Stimulated activated memory B cell treated with anti-CD40 and anti-IgM and Interleukin-4, amounts not matched to agents 10 μg/mL and 1 μg/mL and 100 μg/mL, for 72 hours (primary cell): ENCODE data around the gene CD4.
A peak's percentile ranks its signal among the peaks of the same experiment; 100 is the strongest.

Experiments
- ATAC-seq: fragments of 150-1000 bp; cut with Tn5 transposase; 2 replicates; pipeline ENCODE4 v1.10.0; 2021
- H3K27ac Mint-ChIP-seq: one replicate; pipeline ENCODE4 v1.8.0; 2022; ENCODE audit warnings: mild to moderate bottlenecking, mixed read lengths
- H3K27me3 Mint-ChIP-seq: one replicate; pipeline ENCODE4 v1.8.0; 2022; ENCODE audit warnings: mixed read lengths
- H3K36me3 Mint-ChIP-seq: one replicate; pipeline ENCODE4 v1.8.0; 2022; ENCODE audit warnings: mixed read lengths
- H3K4me1 Mint-ChIP-seq: one replicate; pipeline ENCODE4 v1.8.0; 2022; ENCODE audit warnings: mixed read lengths
- H3K4me3 Mint-ChIP-seq: one replicate; pipeline ENCODE4 v1.8.0; 2022; ENCODE audit warnings: mild to moderate bottlenecking, moderate library complexity, mixed read lengths
- H3K9me3 Mint-ChIP-seq: one replicate; pipeline ENCODE4 v1.8.0; 2022; ENCODE audit warnings: mixed read lengths

CD4 gene

DNA sequence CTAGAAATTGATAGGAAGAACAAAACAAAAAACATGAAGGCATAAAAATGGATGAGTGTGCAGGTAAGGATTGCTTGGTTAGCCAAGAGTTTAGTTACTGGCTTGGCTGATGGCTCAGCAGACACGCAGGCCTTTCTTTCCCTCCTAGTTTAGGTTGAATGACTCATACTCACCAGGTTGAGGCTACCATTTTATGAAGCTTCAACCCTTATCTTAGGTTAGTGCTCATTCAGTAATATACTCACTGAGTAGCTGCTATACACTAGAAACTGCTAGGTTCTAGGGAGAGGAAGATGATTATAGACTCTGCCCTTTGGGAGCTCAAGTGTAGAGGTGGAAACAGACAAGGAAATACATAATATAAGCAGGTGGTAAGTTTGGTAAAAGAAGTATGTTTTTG lies 44.9 kb downstream of the CD4 start:
- H3K4me1 Mint-ChIP-seq = peaks cover 21% of the 10 kb centered on the region
- no peak for ATAC-seq
- H3K27me3 Mint-ChIP-seq = peaks cover 30% of the 10 kb centered on the region
- no peaks in the 10 kb centered on the region for H3K36me3 Mint-ChIP-seq
- no peak overlapping the region for H3K4me3 Mint-ChIP-seq
- H3K27ac Mint-ChIP-seq = no peak overlapping the region
- no peaks in the 10 kb centered on the region for H3K9me3 Mint-ChIP-seq

DNA sequence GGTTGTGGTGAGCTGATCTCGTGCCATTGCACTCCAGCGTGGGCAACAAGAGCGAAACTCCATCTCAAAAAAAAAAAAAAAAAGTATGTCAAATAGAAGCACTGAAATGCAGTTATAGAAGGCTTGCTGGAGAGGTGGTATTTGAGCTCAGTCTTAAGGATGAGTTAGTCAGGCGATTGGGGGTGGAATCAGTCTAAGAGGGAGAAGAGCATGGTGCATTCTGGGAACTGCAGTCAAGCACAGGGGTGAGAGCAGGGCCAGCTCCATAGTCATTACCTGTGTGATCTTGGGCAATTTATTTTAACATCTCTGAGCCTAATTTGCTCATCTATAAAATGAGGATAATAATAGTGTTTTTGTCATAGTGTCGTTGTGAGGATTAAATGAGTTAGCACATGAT lies 45.5 kb downstream of the CD4 start:
- H3K9me3 Mint-ChIP-seq = no peaks in the 10 kb centered on the region
- H3K4me3 Mint-ChIP-seq = no peak overlapping the region
- peaks cover 24% of the 10 kb centered on the region for H3K27me3 Mint-ChIP-seq
- ATAC-seq = no peak
- no peak overlapping the region for H3K27ac Mint-ChIP-seq
- no peaks in the 10 kb centered on the region for H3K36me3 Mint-ChIP-seq
- peaks cover 22% of the 10 kb centered on the region for H3K4me1 Mint-ChIP-seq

DNA sequence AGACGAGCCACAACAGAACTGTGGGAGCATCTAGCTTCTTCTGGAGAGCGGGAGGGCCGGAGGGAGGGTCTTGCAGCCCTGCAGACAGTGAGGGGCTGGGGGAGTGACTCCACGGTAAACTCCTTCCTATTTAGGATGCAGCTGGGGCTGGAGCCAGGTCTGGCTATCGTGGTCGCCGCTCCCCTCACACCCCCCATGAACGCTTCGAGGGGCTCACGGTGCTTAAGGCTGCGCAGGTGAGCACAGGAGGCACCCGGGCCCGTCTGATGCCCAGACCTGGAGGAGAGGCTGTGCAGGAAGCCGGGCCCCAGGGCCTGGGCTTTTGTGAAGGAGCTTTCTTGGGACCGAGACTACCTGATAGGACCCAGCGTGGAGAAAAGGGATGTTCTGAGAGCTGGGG lies 47.5 kb downstream of the CD4 start:
- Mint-ChIP-seq H3K9me3 (no peaks in the 10 kb centered on the region), H3K4me1 (peaks cover 30% of the 10 kb centered on the region), H3K4me3 (no peak overlapping the region), H3K27ac (no peak overlapping the region), H3K36me3 (no peaks in the 10 kb centered on the region), H3K27me3 (peaks cover 4% of the 10 kb centered on the region)
- ATAC-seq = no peak

DNA sequence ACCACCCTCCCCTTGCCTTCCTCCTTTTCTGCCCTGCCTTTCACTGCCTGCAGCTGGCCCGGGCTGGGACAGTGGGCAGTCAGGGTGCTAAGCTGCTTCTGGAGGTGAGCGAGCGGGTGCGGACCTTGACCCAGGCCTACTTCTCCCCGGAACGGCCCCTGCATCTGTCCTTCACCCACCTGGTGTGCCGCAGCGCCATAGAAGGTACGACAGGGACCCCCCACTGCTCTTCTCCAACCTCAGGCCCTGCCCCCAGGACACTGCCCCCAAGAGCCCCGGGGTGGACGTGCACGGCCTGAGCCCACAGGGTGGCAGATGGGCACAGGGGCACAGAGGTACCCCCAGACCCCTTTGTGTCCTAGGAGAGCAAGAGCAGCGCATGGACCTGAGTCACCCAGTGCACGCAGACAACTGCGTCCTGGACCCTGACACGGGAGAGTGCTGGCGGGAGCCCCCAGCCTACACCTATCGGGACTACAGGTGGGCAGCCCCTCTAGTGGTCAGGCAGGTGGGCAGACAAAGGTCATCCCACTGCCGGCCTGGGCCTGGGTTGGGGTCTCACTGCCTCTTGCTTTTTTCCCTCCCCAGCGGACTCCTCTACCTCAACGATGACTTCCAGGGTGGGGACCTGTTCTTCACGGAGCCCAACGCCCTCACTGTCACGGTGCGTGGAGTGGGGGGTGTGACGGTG lies 48.2 kb downstream of the CD4 start:
- H3K4me1 Mint-ChIP-seq = peaks cover 30% of the 10 kb centered on the region
- no peaks in the 10 kb centered on the region for H3K36me3 Mint-ChIP-seq
- H3K4me3 Mint-ChIP-seq = no peak overlapping the region
- H3K9me3 Mint-ChIP-seq = no peaks in the 10 kb centered on the region
- no peak for ATAC-seq
- H3K27ac Mint-ChIP-seq = no peak overlapping the region
- no peaks in the 10 kb centered on the region for H3K27me3 Mint-ChIP-seq

DNA sequence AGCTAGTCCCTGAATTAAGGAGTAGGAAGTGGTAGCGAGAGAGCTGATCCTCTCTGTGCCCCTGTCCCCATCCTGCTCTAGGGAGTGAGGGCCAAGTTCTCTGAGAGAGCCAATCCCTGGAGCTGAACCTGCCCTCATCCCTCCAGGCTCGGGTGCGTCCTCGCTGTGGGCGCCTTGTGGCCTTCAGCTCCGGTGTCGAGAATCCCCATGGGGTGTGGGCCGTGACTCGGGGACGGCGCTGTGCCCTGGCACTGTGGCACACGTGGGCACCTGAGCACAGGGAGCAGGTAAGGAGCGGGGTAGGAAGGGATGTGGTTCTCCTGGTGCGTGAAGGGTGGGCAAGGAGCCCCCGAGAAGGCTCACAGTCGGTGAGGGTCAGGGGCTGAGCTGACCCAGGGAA lies 49.5 kb downstream of the CD4 start:
- ATAC-seq = no peak
- Mint-ChIP-seq H3K9me3 (no peaks in the 10 kb centered on the region), H3K4me1 (peaks cover 34% of the 10 kb centered on the region), H3K36me3 (no peaks in the 10 kb centered on the region), H3K4me3 (no peak overlapping the region), H3K27me3 (no peaks in the 10 kb centered on the region), H3K27ac (no peak overlapping the region)

DNA sequence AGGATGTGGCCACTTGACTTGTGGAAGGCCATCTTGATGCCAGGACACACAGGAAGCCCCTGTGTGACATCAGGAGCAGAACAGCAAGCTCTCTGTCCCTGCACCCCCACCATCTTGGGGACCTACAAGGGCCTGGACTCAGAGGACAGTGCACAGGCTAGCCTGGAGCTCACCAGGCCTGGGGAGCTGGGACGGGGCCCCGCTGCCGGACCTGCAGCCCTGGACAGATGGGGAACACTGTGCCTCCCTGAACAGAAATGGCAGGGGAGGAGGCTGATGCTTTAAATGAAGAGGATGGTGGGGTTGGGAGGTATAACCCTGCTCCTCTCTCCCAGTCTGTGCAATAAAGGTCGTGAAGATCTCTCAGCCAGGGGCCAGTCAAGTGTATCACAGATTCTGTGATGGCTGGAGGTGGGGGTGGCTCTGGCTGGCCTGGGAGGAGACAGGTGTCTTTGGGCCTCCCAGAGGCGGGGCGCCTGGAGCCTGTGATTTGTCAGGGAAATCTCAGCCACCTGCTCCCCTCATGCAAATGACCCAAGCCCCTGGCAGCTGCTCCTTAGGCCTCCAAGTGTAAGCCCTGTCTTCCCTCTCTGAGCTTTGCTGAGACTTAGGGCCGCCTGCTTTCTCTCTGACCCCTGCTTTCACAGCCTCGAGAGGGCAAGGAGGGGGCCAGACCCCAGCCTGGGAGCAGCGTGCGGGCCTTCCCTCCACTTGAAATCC lies 50.3 kb downstream of the CD4 start:
- peak overlapping the region; percentile 55 for H3K27ac Mint-ChIP-seq
- no peaks in the 10 kb centered on the region for H3K27me3 Mint-ChIP-seq
- peaks cover 34% of the 10 kb centered on the region for H3K4me1 Mint-ChIP-seq
- no peaks in the 10 kb centered on the region for H3K9me3 Mint-ChIP-seq
- peak; percentile 80 for ATAC-seq
- no peak overlapping the region for H3K4me3 Mint-ChIP-seq
- H3K36me3 Mint-ChIP-seq = no peaks in the 10 kb centered on the region

DNA sequence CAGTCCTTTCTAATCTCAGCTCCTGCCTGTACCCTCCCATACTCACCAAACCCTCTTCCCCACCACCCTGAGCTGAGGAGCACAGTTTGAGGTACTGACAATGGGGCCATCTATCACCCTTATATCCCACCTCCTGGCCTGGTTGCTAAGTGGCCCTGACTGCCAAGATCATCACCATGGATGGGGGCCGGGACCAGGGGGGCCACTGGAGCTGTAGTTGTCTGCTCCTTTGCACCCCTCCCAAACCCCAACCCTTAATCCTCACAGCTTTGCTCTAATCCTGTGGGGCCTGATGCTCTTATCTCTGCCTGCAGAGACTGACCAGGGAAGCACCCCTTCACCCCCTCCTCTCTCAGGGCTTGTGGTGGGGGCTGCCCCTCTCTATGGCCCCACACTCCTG lies 51.0 kb downstream of the CD4 start:
- no peaks in the 10 kb centered on the region for H3K36me3 Mint-ChIP-seq
- peaks cover 33% of the 10 kb centered on the region for H3K4me1 Mint-ChIP-seq
- peak; percentile 5 for ATAC-seq
- no peaks in the 10 kb centered on the region for H3K27me3 Mint-ChIP-seq
- H3K4me3 Mint-ChIP-seq = no peak overlapping the region
- no peaks in the 10 kb centered on the region for H3K9me3 Mint-ChIP-seq
- peak overlapping the region; percentile 55 for H3K27ac Mint-ChIP-seq

DNA sequence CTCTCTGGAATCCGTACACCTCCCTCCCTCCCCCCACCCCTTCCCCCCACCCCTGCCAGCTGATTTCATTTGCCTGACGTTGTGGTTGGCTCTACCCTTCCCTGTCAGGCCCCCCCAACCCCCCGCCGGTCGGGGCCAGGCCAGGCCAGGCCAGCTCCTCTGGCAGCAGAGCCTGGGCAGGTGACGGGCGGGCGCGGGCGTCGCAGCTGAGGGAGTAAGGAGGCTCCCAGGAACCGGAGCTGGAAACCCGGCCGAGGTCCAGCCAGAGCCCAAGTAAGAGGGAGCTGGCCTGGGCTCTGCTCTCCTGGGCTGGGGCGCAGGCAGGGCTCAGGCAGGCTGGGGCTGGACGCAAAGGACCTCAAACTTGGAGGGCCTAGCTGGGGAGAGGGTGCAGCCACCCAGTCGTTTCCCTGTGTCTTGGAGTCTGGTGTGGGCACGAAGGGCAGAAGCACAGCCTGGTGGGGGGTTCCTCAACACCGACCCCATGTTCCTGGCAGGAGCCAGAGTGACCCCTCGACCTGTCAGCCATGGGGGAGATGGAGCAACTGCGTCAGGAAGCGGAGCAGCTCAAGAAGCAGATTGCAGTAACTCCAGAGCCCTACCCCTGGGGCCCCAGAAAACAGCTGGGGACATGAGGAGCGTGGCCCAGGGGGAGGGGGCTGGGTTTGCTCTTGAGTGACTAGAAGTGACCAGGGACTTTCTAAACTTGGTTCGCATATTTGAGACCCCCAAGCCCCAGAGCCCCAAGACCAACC lies 51.6 kb downstream of the CD4 start, which contains the start of gene GNB3:
Gene GNB3 (plus strand): TSS at position 165 of the 755 bp plus-strand sequence. CDS start 363 bp downstream, at position 528.
- H3K27ac Mint-ChIP-seq = peak within 1 kb of the TSS; percentile 55
- no peak within 1 kb of the TSS for H3K4me3 Mint-ChIP-seq
- H3K36me3 Mint-ChIP-seq = no peaks in the 10 kb centered on the region
- H3K4me1 Mint-ChIP-seq = peaks cover 27% of the 10 kb centered on the region
- H3K27me3 Mint-ChIP-seq = no peaks in the 10 kb centered on the region
- ATAC-seq = no peak
- H3K9me3 Mint-ChIP-seq = no peaks in the 10 kb centered on the region

DNA sequence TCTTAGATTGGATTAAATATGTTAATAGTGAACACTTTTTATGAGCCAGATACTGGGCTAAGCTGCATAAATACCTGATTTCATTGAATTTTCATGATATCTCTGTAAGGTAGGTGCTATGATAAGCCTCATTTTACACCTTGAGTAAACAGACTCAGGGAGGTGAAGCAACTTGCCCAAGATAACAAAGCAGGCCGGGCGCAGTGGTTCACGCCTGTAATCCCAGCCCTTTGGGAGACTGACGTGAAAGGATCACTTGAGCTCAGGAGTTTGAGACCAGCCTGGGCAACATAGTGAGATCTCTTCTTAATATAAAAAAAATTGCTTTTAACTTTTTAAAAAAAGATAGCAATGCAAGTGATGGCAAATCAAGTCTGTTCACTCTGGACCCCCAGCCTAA lies 52.7 kb downstream of the CD4 start:
- ATAC-seq = no peak
- H3K4me3 Mint-ChIP-seq = no peak overlapping the region
- no peaks in the 10 kb centered on the region for H3K36me3 Mint-ChIP-seq
- no peaks in the 10 kb centered on the region for H3K9me3 Mint-ChIP-seq
- peaks cover 24% of the 10 kb centered on the region for H3K4me1 Mint-ChIP-seq
- no peak overlapping the region for H3K27ac Mint-ChIP-seq
- H3K27me3 Mint-ChIP-seq = no peaks in the 10 kb centered on the region

DNA sequence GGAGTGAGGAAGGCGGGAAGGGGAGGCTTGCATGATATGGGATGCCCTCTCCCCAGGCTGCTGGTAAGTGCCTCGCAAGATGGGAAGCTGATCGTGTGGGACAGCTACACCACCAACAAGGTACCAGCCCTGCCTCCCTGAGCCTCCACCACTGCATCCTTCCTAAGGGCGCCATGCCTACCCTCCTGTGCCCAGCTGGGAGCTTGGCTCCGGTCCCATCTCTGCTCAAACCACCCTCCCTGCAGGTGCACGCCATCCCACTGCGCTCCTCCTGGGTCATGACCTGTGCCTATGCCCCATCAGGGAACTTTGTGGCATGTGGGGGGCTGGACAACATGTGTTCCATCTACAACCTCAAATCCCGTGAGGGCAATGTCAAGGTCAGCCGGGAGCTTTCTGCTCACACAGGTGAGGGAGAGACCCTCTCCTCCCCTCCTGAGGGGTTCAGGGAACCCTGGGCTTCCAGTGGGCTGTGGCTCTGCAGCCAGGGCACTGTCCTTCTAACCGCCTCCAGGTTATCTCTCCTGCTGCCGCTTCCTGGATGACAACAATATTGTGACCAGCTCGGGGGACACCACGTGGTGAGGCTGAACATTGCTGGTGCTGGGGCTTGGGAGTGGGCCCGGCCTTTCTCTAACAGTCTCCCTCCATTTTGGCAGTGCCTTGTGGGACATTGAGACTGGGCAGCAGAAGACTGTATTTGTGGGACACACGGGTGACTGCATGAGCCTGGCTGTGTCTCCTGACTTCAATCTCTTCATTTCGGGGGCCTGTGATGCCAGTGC lies 54.0 kb downstream of the CD4 start:
- Mint-ChIP-seq H3K27me3 (no peaks in the 10 kb centered on the region), H3K27ac (no peak overlapping the region), H3K9me3 (no peaks in the 10 kb centered on the region), H3K4me3 (no peak overlapping the region), H3K4me1 (peaks cover 34% of the 10 kb centered on the region), H3K36me3 (no peaks in the 10 kb centered on the region)
- no peak for ATAC-seq

DNA sequence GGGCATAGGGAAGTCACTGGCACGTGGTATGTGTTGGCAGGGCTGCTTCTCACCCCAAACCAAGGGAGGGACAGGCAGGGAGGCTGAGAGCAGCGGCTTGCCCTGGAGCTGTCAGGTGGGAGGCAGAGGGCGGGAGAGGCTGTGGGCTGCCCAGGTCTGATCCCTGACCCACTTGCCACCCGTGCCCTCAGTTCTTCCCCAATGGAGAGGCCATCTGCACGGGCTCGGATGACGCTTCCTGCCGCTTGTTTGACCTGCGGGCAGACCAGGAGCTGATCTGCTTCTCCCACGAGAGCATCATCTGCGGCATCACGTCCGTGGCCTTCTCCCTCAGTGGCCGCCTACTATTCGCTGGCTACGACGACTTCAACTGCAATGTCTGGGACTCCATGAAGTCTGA lies 56.1 kb downstream of the CD4 start:
- ATAC-seq = no peak
- H3K36me3 Mint-ChIP-seq = no peaks in the 10 kb centered on the region
- peaks cover 37% of the 10 kb centered on the region for H3K4me1 Mint-ChIP-seq
- no peaks in the 10 kb centered on the region for H3K27me3 Mint-ChIP-seq
- H3K27ac Mint-ChIP-seq = no peak overlapping the region
- no peak overlapping the region for H3K4me3 Mint-ChIP-seq
- no peaks in the 10 kb centered on the region for H3K9me3 Mint-ChIP-seq

DNA sequence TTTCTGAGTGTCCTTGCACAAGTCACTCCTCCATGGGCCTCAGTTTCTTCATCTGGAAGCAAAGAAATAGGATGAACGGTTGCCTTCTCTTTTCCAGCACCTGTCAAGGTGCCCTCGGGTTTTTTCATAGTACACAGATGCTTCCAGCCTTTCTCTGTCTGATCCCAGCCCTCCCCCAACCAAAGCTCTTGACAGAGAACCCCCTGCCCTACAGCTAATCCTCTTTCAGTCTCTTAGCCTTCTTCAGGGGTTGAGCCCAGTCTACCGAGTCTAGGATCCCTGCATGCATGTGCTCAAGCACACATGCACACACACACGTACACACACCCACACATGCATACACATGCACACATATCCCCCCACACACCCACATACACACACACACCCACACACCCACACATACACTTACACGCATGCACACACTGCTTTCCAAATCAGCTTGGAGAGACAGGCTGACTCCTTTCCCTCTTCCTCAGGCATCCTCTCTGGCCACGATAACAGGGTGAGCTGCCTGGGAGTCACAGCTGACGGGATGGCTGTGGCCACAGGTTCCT lies 57.1 kb downstream of the CD4 start:
- Mint-ChIP-seq H3K36me3 (no peaks in the 10 kb centered on the region), H3K27ac (no peak overlapping the region), H3K4me3 (no peak overlapping the region), H3K27me3 (no peaks in the 10 kb centered on the region), H3K9me3 (no peaks in the 10 kb centered on the region), H3K4me1 (peaks cover 44% of the 10 kb centered on the region)
- ATAC-seq = no peak

DNA sequence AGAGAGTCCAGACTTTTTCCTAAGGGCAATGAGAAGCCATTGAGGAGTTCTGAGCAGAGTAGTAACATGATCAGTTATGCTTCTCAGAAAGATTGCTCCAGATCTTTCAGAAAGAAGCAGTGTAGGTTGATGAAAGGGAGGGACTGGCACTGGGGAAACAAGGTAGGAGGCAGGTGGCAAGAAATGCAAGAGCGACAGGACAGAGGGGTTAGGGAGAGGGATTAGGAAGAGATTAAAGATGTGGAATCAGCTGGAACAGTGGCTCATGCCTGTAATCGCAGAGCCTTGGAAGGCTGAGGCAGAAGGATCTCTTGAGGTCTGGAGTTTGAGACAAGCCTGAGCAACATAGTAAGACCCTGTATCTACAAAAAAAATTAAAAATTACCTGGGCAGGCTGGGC lies 58.3 kb downstream of the CD4 start:
- Mint-ChIP-seq H3K27me3 (no peaks in the 10 kb centered on the region), H3K4me1 (peaks cover 44% of the 10 kb centered on the region), H3K36me3 (no peaks in the 10 kb centered on the region), H3K27ac (no peak overlapping the region), H3K4me3 (no peak overlapping the region), H3K9me3 (no peaks in the 10 kb centered on the region)
- no peak for ATAC-seq

DNA sequence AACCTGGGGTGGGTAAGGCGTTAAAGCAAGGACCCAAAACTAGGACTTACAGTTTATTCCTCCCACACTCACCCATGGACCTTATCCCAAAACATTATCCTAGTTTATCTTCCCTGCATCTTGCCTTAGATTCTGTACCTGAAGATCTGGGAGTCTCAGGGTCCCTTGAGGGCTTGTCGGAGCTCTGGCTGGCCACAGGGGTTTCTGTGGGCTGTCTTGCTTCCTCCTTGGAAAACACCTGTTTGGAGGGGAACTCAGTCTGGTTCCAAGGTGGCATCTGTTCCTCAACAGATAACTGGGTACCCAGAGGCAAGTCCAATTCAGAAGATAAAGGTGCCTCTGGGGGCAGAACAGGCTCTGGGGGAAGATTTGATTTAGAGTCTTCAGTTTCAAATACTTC lies 60.1 kb downstream of the CD4 start:
- H3K27ac Mint-ChIP-seq = no peak overlapping the region
- ATAC-seq = no peak
- no peaks in the 10 kb centered on the region for H3K27me3 Mint-ChIP-seq
- peaks cover 6% of the 10 kb centered on the region for H3K36me3 Mint-ChIP-seq
- no peaks in the 10 kb centered on the region for H3K9me3 Mint-ChIP-seq
- H3K4me1 Mint-ChIP-seq = peaks cover 57% of the 10 kb centered on the region
- H3K4me3 Mint-ChIP-seq = peak overlapping the region; percentile 14
